ENCODE data around the gene IPO13.

Gene IPO13

DNA sequence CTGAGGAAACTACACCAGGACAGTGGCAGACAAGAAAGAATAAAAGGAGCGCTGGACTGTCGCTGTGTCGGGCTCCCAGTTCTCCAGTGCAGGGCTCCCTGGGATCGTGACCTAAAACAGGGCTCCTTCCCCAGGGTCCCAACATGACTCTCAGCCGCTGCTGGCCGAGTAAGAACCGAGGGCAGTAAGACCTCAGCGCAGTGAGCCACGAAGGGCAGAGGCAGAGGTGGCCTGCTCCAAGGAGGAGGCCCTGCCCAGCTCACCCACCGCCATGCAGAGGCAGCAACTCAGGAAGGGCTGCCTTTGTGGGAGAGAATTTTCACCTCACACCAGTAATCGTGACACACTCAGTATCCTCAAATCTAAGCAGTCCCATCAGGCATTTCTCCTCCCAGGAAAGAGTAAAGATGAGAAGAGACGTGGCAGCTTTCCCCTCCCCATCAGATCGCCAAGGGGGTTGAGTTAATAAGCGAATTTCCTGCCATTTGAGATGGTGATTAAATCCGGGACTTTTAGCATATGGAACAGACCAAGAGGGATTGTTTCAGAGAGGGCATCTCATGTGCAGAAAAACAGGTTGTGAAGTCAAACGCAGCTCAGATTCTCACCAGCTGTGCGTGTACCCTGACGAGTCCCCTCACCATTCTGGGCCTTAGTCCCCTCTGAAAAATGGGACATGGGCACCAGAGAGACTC, 32.9 kb upstream of the IPO13 start:
- CTCF ChIA-PET, result interaction anchor here (3.0 kb wide), 1 partner anchor 21 kb away, joined by 16 read pairs; the partner anchor contains the start of gene ARTN
- Mint-ChIP-seq H3K27ac (no peak overlapping the region), H3K36me3 (no peaks in the 10 kb centered on the region), H3K4me1 (no peaks in the 10 kb centered on the region), H3K4me3 (no peak overlapping the region), H3K27me3 (peaks cover 3% of the 10 kb centered on the region), H3K9me3 (no peaks in the 10 kb centered on the region)
- DNase-seq, result no peak

DNA sequence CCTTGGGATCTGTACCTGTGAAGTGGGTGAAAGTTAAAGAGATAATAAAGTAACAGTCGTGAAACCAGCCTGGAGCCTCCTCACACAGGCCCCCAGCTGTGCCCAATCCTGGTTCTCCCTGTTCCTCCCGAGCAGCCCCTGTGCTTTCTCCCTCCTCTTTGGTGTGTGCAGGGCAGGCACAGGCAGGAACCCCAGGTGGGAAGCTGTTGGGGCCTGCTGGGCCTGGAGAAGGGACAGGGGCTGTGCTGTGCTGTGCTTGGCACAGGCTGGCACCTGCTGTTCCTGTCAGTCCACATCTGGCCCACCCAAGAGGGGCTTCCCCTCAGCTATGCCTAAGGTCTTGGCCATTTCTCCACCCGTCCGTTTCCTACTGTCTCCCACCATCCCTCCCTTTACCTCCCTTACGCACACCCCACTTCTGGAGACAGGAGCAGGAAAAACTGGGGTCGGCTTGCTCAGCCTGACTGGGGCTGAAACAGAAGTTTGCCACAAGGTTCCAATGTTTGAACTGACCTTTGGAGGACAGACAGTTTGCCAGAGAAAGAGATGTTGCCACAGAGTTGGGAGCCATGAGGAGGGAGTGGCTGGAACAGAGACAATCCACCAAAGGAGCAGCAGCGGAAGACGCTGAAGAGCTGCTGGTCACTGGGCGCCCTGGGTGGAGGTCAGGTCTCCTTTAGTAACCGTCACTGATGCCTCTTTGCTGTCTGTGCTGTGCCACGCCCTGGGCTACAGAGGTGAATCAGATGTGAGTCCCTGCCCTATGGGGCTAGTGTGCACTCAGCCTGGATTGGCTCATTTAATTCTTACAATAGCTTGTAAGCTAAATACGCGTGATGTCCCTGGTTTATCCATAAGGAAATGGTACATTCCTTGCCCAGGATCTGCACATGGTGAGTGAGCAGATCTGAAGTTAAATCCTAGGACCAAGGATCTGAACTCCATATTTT, 31.9 kb upstream of the IPO13 start:
- no peak for DNase-seq
- CTCF ChIA-PET, result interaction anchor here (0.9 to 3.0 kb wide), 3 partner anchors 20 to 151 kb away, joined by 3 to 16 read pairs (median 5); partner anchors contain the start of gene ARTN
- no peak overlapping the region for H3K27ac Mint-ChIP-seq
- peaks cover 3% of the 10 kb centered on the region for H3K27me3 Mint-ChIP-seq
- no peaks in the 10 kb centered on the region for H3K9me3 Mint-ChIP-seq
- peaks cover 6% of the 10 kb centered on the region for H3K4me1 Mint-ChIP-seq
- no peak overlapping the region for H3K4me3 Mint-ChIP-seq
- no peaks in the 10 kb centered on the region for H3K36me3 Mint-ChIP-seq

DNA sequence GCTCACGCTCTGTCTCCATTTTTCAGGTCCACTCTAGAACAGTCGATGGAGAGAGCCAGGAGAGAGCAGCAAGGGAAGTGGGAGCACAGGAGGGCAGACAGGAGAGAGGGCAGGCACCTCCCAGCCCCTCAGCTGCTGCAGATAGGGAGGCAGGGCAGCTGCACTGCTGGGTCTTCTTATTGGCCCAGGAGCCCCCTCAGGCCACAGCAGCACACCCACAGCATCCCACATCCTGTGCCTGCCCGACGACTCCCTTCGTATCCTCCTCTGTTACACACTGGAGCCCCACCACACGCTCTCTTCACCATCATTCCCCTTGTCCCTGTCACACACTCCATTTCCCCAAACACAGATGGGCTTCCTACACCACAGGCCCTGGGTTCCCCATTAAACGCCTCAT, 26.8 kb upstream of the IPO13 start:
- CTCF ChIA-PET, result interaction anchor here (1.4 kb wide), 1 partner anchor 14 kb away, joined by 5 read pairs; no protein-coding TSS in a partner anchor
- H3K36me3 Mint-ChIP-seq, result no peaks in the 10 kb centered on the region
- DNase-seq, result no peak
- no peak overlapping the region for H3K27ac Mint-ChIP-seq
- no peaks in the 10 kb centered on the region for H3K9me3 Mint-ChIP-seq
- peaks cover 8% of the 10 kb centered on the region for H3K4me1 Mint-ChIP-seq
- H3K27me3 Mint-ChIP-seq, result peaks cover under 1% of the 10 kb centered on the region
- H3K4me3 Mint-ChIP-seq, result no peak overlapping the region

DNA sequence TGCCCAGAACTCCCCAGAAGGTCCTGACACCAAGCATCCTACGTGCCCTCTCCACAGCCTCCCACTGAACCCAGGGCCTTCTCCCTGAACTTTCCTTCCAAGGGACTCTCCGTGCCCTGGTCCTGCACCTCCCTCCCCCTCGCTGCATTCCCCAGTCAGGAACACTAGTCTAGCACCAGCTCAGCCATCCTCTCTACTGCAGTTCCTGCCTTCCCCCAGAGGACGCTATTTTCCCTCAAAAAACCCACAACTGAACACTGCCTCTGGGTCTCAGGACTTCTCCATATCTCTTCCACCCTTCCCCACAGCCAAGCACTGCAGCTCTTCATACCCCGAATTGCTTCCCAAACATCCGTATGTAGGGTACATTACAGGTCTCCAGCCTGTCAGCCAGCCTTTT, 25.7 kb upstream of the IPO13 start:
- DNase-seq, result no peak
- H3K36me3 Mint-ChIP-seq, result no peaks in the 10 kb centered on the region
- no peak overlapping the region for H3K4me3 Mint-ChIP-seq
- no peak overlapping the region for H3K27ac Mint-ChIP-seq
- H3K27me3 Mint-ChIP-seq, result no peaks in the 10 kb centered on the region
- H3K4me1 Mint-ChIP-seq, result peaks cover 8% of the 10 kb centered on the region
- CTCF ChIA-PET, result interaction anchor here (0.7 to 2.0 kb wide), 2 partner anchors 13 to 14 kb away, joined by 3 to 7 read pairs; partner anchors contain the start of gene ARTN
- H3K9me3 Mint-ChIP-seq, result no peaks in the 10 kb centered on the region

DNA sequence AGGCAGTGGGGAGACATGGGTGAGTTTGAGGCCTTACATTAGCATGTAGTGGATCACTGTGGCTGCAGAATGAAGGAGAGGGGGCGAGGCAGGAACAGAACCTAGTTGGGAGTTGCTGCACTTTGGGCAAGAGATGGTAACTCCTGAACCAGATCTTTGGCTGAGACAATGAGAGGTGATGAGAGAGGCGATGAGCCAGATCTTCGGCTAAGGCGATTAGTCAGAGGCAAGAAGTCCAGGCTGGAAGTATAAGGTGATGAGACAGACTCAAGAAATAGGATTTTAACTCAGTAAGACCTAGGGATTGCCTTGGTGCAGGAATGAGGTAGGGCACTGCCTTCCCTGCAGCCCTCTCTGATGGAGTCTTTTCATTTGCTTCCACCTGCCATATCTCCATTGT, 22.2 kb upstream of the IPO13 start:
- no peaks in the 10 kb centered on the region for H3K9me3 Mint-ChIP-seq
- H3K27ac Mint-ChIP-seq, result no peak overlapping the region
- no peaks in the 10 kb centered on the region for H3K27me3 Mint-ChIP-seq
- no peak overlapping the region for H3K4me3 Mint-ChIP-seq
- CTCF ChIA-PET, result interaction anchor here (4.6 kb wide), 1 partner anchor 10 kb away, joined by 22 read pairs; the partner anchor contains the start of gene ARTN
- no peaks in the 10 kb centered on the region for H3K36me3 Mint-ChIP-seq
- no peak for DNase-seq
- peaks cover 5% of the 10 kb centered on the region for H3K4me1 Mint-ChIP-seq

DNA sequence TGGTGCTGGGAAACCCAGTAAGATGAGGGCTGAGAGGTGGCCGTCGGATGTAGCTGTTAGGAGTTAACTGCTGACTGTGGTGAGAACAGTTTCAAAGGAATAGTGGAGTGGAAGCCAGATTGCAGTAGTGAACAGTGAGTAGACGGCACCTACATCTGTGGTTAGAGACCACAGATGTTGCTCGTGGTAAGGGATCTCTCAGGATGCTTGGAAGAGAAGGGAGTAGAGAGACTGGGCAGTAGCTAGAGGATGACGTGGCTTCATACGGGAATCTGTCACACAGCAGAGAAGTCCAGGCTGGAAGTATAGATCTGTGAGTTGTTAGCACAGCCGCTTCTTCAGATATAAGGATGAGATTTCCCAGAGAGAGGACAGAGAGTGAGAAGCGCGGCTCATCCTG, 20.9 kb upstream of the IPO13 start:
- no peaks in the 10 kb centered on the region for H3K27me3 Mint-ChIP-seq
- H3K4me1 Mint-ChIP-seq, result no peaks in the 10 kb centered on the region
- H3K4me3 Mint-ChIP-seq, result no peak overlapping the region
- no peak overlapping the region for H3K27ac Mint-ChIP-seq
- DNase-seq, result no peak
- no peaks in the 10 kb centered on the region for H3K9me3 Mint-ChIP-seq
- CTCF ChIA-PET, result interaction anchor here (4.6 kb wide), 1 partner anchor 9 kb away, joined by 22 read pairs; the partner anchor contains the start of gene ARTN
- no peaks in the 10 kb centered on the region for H3K36me3 Mint-ChIP-seq

DNA sequence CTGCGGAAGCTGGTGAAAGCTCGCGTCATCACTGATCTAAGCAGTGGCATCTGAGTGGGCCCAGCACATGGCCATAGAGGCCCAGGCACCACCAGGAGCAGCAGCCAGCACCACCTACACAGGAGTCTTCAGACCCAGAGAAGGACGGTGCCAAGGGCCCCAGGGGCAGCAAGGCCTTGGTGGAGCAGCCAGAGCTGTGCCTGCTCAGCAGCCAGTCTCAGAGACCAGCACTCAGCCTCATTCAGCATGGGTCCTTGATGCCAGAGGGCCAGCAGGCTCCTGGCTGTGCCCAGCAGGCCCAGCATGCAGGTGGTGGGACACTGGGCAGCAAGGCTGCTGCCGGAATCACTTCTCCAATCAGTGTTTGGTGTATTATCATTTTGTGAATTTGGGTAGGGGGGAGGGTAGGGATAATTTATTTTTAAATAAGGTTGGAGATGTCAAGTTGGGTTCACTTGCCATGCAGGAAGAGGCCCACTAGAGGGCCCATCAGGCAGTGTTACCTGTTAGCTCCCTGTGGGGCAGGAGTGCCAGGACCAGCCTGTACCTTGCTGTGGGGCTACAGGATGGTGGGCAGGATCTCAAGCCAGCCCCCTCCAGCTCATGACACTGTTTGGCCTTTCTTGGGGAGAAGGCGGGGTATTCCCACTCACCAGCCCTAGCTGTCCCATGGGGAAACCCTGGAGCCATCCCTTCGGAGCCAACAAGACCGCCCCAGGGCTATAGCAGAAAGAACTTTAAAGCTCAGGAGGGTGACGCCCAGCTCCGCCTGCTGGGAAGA, 16.4 kb upstream of the IPO13 start:
- H3K27ac Mint-ChIP-seq, result no peak overlapping the region
- CTCF ChIA-PET, result interaction anchor here (0.9 to 13.7 kb wide), 6 partner anchors 15 to 406 kb away, joined by 3 to 452 read pairs (median 3); no protein-coding TSS in a partner anchor
- no peaks in the 10 kb centered on the region for H3K36me3 Mint-ChIP-seq
- H3K27me3 Mint-ChIP-seq, result peaks cover 34% of the 10 kb centered on the region
- H3K9me3 Mint-ChIP-seq, result no peaks in the 10 kb centered on the region
- H3K4me1 Mint-ChIP-seq, result peaks cover 14% of the 10 kb centered on the region
- H3K4me3 Mint-ChIP-seq, result no peak overlapping the region
- peak; percentile 42 for DNase-seq

DNA sequence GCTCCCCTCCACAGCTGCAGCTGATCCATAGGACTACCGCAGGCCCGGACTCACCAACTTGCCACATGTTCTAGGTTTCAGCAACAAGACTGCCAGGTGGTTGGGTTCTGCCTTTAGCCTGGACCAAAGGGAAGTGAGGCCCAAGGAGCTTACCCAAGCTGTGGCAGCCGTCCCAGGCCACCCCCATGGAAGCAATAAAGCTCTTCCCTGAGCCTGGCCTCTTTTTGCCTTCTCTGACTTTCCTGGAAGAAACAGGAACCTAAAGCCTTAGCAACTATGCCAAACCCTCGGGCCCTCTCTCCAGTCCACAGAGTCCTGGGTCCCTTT, 15.8 kb upstream of the IPO13 start:
- no peaks in the 10 kb centered on the region for H3K36me3 Mint-ChIP-seq
- CTCF ChIA-PET, result interaction anchor here (0.9 to 13.7 kb wide), 6 partner anchors 14 to 407 kb away, joined by 3 to 452 read pairs (median 3); no protein-coding TSS in a partner anchor
- DNase-seq, result no peak
- peaks cover 40% of the 10 kb centered on the region for H3K27me3 Mint-ChIP-seq
- H3K27ac Mint-ChIP-seq, result no peak overlapping the region
- no peak overlapping the region for H3K4me3 Mint-ChIP-seq
- peaks cover 14% of the 10 kb centered on the region for H3K4me1 Mint-ChIP-seq
- no peaks in the 10 kb centered on the region for H3K9me3 Mint-ChIP-seq

DNA sequence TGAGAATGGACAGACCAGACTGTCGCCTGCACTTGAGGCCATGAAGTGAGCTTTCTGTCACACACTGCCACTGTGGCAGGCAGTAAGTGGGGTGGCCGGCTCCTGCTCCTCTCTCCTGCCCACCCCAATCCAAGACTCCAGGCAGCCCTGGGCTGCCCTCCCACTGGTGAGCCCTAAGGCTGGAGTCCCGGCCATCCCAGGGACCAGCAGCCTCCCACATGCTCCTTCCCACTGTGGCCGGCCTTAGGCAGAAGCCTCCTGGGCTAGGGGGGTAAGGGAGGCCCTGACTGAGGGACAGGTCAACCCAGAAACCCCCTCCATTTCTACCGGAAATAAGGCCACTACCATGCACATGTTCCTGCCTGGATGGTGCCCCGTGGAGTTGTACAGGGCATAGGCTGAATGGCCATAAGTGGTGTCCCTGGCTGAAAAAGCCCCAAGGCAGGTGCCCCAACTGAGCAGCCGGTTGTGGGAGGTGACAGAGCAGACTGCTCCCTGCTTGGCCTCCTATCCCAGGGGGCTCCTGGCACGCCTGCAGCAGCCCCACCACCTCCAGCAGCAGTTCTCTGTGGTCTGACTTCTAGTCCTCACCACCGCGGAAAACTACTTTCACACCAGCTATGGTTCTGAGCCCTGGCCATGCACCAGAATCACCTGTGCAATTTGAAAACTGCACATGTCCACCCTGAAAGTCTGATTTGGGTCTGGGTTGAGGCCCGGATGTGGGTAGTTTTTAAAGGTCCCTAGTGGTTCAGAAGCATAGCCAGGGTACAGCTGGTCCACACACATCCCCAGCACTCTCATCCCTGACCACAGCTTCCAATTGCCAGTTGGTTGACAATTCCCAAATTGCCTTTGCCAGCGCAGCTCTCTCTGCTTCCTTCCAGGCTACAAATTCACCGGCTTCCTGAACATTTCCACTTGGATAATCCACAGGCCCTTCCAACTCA, 14.8 kb upstream of the IPO13 start:
- Mint-ChIP-seq H3K9me3 (no peaks in the 10 kb centered on the region), H3K4me1 (peaks cover 14% of the 10 kb centered on the region), H3K36me3 (no peaks in the 10 kb centered on the region), H3K4me3 (no peak overlapping the region), H3K27ac (no peak overlapping the region), H3K27me3 (peaks cover 48% of the 10 kb centered on the region)
- CTCF ChIA-PET, result interaction anchor here (0.9 to 13.7 kb wide), 4 partner anchors 15 to 167 kb away, joined by 3 to 452 read pairs (median 54); partner anchors contain the start of gene IPO13
- DNase-seq, result no peak

DNA sequence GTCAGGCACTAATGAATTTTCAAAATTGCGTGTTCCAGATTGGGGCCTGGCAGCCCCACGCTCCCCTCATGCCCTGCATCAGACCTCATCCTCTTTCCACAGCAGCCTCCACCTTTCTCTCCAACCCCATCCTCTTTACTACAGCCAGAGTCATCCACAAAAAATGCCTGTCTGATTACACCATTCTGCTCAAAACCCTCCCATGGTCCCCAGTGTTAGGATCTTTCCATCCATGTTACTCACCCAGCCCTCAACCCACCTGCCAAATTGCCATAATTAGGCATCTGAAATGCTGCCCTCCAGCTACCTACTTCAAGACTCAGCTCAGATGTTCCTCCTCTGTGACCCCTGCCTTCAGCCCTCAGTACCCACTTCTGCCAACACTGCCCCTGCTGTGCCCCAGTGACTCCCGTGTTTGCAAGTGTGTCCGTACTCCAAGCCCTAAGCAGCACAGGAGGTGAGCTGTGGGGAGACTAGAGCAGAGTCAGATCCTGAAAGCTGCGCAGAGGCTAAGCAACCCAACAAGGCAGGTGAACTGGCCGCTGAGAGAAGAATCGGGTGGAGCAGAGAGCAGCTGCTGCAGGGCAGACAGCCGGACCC, 13.9 kb upstream of the IPO13 start:
- Mint-ChIP-seq H3K36me3 (no peaks in the 10 kb centered on the region), H3K9me3 (no peaks in the 10 kb centered on the region), H3K4me3 (no peak overlapping the region), H3K27ac (no peak overlapping the region), H3K4me1 (peaks cover 14% of the 10 kb centered on the region), H3K27me3 (peaks cover 55% of the 10 kb centered on the region)
- CTCF ChIA-PET, result interaction anchor here (0.8 to 13.7 kb wide), 11 partner anchors 8 to 409 kb away, joined by 3 to 452 read pairs (median 4); partner anchors contain the start of gene IPO13
- DNase-seq, result no peak

DNA sequence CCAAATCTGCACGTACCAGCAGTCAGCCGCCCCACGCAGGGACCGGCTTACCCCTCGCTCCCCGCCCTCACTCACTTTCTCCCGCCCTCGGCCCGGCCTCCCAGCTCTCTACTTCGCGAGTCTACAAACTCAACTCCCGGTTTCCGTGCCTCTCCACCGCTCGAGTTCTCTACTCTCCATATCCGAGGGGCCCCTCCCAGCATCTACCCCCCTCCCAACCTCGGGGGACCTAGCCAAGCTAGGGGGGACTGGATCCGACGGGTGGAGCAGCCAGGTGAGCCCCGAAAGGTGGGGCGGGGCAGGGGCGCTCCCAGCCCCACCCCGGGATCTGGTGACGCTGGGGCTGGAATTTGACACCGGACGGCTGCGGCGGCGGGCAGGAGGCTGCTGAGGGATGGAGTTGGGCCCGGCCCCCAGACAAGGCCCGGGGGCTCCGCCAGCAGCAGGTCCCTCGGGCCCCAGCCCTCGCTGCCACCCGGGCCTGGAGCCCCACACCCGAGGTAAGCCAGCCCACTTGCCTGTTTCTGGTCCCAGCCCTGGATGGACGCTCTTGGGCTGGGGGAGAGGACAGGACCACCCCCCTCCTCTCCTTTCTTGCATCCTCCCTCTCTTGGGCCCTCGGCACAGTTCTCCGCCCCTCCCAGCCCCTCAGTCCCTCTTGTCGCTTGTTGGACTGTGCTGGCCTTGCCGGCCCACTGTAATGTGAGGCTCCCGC, 13.2 kb upstream of the IPO13 start, which contains the start of gene ARTN:
Gene ARTN, plus strand, starts transcription at position 416 of the 715 bp plus-strand sequence. CDS start 1,856 bp downstream, outside the sequence.
- H3K4me1 Mint-ChIP-seq, result peaks cover 14% of the 10 kb centered on the region
- H3K27ac Mint-ChIP-seq, result no peak within 1 kb of the TSS
- peak; percentile 25 for DNase-seq
- H3K9me3 Mint-ChIP-seq, result no peaks in the 10 kb centered on the region
- CTCF ChIA-PET, result interaction anchor here (0.6 to 13.7 kb wide), 28 partner anchors 8 to 703 kb away, joined by 3 to 452 read pairs (median 4); partner anchors contain the start of genes ATP6V0B, IPO13 and PTPRF
- H3K4me3 Mint-ChIP-seq, result no peak within 1 kb of the TSS
- H3K36me3 Mint-ChIP-seq, result no peaks in the 10 kb centered on the region
- H3K27me3 Mint-ChIP-seq, result peaks cover 55% of the 10 kb centered on the region
